NB4 (cell line): ENCODE results near the gene DRC7.

Experiments used
- CTCF ChIP-seq: IDR thresholded peaks from one replicate; pipeline ENCODE4 v1.5.1; 2012; ENCODE audit warnings: low read depth, low read length
- MAX ChIP-seq: IDR thresholded peaks from 2 replicates; pipeline ENCODE4 v1.6.1; 2011; ENCODE audit warnings: low read depth, low read length
- MYC ChIP-seq: IDR thresholded peaks from 2 replicates; pipeline ENCODE4 v1.6.1; 2011; ENCODE audit warnings: low read depth, low read length
- POLR2A ChIP-seq: IDR thresholded peaks from 2 replicates; pipeline ENCODE4 v1.6.1; 2011; ENCODE audit warnings: mild to moderate bottlenecking; ENCODE audit not compliant: insufficient read length; ENCODE audit errors: extremely low read depth

- no peak for TF ChIP-seq POLR2A
- no peak for TF ChIP-seq CTCF
- TF ChIP-seq MYC: no peak
- TF ChIP-seq MAX: no peak
Measured at GRCh38 chr16:57765160-57765728, 70.6 kb downstream of the DRC7 start.
